ENCODE results near the gene NIBAN1.

The NIBAN1 gene

GRCh38 chr1:184943998-184944397, 30.3 kb downstream of the NIBAN1 start:
- DNase-seq (ENCODE audit: low read depth), result no peak
- TF ChIP-seq CTCF (IDR thresholded peaks at IDR 0.05; ENCODE audit: low read depth, low read length, missing control alignments), result no peak

GRCh38 chr1:184941735-184942134, 32.6 kb downstream of the NIBAN1 start:
- no peak overlapping the region for H3K4me3 ChIP-seq (ENCODE audit: low read depth, low read length)
- no peak for DNase-seq (ENCODE audit: low read depth)
- TF ChIP-seq CTCF (IDR thresholded peaks at IDR 0.05; ENCODE audit: low read depth, low read length, missing control alignments), result no peak

More at GRCh38 chr1:184943998-184944397, 30.3 kb downstream of the NIBAN1 start:
- H3K4me3 ChIP-seq (ENCODE audit: low read depth, low read length), result no peak overlapping the region

- TF ChIP-seq CTCF (IDR thresholded peaks at IDR 0.05; ENCODE audit: low read depth, low read length, missing control alignments), result no peak
- no peak overlapping the region for H3K4me3 ChIP-seq (ENCODE audit: low read depth, low read length)
Measured at GRCh38 chr1:184941410-184941733, 32.9 kb downstream of the NIBAN1 start.

GRCh38 chr1:184940694-184941409, 33.5 kb downstream of the NIBAN1 start:
- no peak overlapping the region for H3K4me3 ChIP-seq (ENCODE audit: low read depth, low read length)
- TF ChIP-seq CTCF (IDR thresholded peaks at IDR 0.05; ENCODE audit: low read depth, low read length, missing control alignments), result no peak
- DNase-seq (ENCODE audit: low read depth), result no peak

More at GRCh38 chr1:184941410-184941733, 32.9 kb downstream of the NIBAN1 start:
- DNase-seq (ENCODE audit: low read depth), result no peak

- TF ChIP-seq CTCF (IDR thresholded peaks at IDR 0.05; ENCODE audit: low read depth, low read length, missing control alignments), result no peak
- H3K4me3 ChIP-seq (ENCODE audit: low read depth, low read length), result no peak overlapping the region
- no peak for DNase-seq (ENCODE audit: low read depth)
Measured at GRCh38 chr1:184940226-184940625, 34.1 kb downstream of the NIBAN1 start.

- no peak for TF ChIP-seq CTCF (IDR thresholded peaks at IDR 0.05; ENCODE audit: low read depth, low read length, missing control alignments)
- DNase-seq (ENCODE audit: low read depth), result no peak
- H3K4me3 ChIP-seq (ENCODE audit: low read depth, low read length), result no peak overlapping the region
Measured at GRCh38 chr1:184937729-184938128, 36.6 kb downstream of the NIBAN1 start.
